Bronchial epithelial cell (primary cell): ENCODE data around the gene TMPRSS4. TPM values are rescaled to one million over a fixed set of nuclear protein-coding genes. Genes with fewer than 3 reads are reported as not detected.

Source experiments
- DNase-seq: peaks from one replicate; pipeline ENCODE4 v3.0.0-alpha.2; 2010; ENCODE audit warnings: low read depth
- FAIRE-seq: peaks from 2 replicates; lab custom pipeline; 2011; peaks lifted over from hg19 to GRCh38; lab: Jason Lieb, UNC
- H3K27me3 ChIP-seq: 2 replicates; pipeline ENCODE4 v1.5.1; 2011; ENCODE audit warnings: low read length; ENCODE audit not compliant: control insufficient read depth, insufficient read depth
- H3K36me3 ChIP-seq: 2 replicates; pipeline ENCODE4 v1.5.1; 2011; ENCODE audit warnings: low read length; ENCODE audit not compliant: control insufficient read depth, insufficient read depth
- H3K4me3 ChIP-seq: 2 replicates; pipeline ENCODE4 v1.5.1; 2011; ENCODE audit warnings: mild to moderate bottlenecking, low read depth, low read length, control low read depth
- CTCF ChIP-seq: IDR thresholded peaks from 2 replicates; pipeline ENCODE4 v1.5.1; 2011; ENCODE audit warnings: mild to moderate bottlenecking, moderate library complexity, low read length, control low read depth, inconsistent platforms; ENCODE audit not compliant: insufficient read depth, severe bottlenecking
- total RNA-seq: library from RNA; depleted of rRNA; stranded (reverse); fragments of >200 nt; gene quantifications from 2 replicates; pipeline ENCODE4 v1.2.1, GENCODE V29; 2014

The TMPRSS4 gene
- total RNA-seq, 1 donor from 2014 or later = 42.4 TPM

GRCh38 chr11:118049771-118050170, 27.1 kb upstream of the TMPRSS4 start:
- Histone ChIP-seq H3K36me3 (no peaks in the 10 kb centered on the region), H3K4me3 (no peak overlapping the region), H3K27me3 (no peaks in the 10 kb centered on the region)
- TF ChIP-seq CTCF = no peak
- peak; percentile 70 for FAIRE-seq
- DNase-seq = no peak

DNA sequence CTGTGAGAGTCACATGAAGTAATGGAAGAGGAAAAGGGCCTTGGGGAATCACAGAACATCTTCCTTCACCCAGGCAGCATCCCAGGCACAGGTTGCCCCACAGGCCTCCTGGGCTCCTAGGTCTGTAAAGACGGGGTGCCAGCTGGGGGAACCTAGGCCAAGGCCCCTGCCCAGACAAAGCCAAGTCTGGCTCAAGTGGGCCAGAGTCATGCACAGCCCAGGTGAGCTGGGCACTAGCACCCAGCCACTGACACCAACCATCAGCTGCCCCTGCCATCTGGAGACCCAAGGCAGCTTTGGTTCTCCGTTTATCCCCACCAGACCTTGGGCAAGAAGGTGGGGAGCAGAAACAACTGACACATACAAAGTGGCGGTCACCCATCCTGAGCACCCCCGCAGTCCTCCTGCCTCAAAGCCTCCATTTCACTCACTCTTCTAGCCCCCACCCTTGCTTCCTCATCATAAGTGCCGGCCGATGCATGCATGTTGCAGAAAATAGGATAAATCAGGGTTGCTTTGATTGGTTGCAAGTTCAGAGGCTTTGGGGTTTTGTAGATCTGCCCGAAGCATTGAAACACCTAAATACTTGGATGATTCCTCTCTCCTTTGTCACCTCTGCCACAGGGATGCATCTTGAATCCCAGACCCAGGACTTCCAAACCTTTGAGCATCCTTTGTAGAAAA, 26.5 kb upstream of the TMPRSS4 start:
- Histone ChIP-seq H3K4me3 (no peak overlapping the region), H3K36me3 (no peaks in the 10 kb centered on the region), H3K27me3 (no peaks in the 10 kb centered on the region)
- FAIRE-seq = no peak
- no peak for TF ChIP-seq CTCF
- no peak for DNase-seq

GRCh38 chr11:118051136-118051610, 25.7 kb upstream of the TMPRSS4 start:
- TF ChIP-seq CTCF = no peak
- Histone ChIP-seq H3K36me3 (no peaks in the 10 kb centered on the region), H3K4me3 (no peak overlapping the region), H3K27me3 (no peaks in the 10 kb centered on the region)
- FAIRE-seq = no peak
- no peak for DNase-seq

- H3K36me3 ChIP-seq = no peaks in the 10 kb centered on the region
- no peak for DNase-seq
- no peak for FAIRE-seq
- no peak overlapping the region for H3K4me3 ChIP-seq
- no peaks in the 10 kb centered on the region for H3K27me3 ChIP-seq
- TF ChIP-seq CTCF = no peak
Measured at GRCh38 chr11:118051611-118052461, 25.0 kb upstream of the TMPRSS4 start.

DNA sequence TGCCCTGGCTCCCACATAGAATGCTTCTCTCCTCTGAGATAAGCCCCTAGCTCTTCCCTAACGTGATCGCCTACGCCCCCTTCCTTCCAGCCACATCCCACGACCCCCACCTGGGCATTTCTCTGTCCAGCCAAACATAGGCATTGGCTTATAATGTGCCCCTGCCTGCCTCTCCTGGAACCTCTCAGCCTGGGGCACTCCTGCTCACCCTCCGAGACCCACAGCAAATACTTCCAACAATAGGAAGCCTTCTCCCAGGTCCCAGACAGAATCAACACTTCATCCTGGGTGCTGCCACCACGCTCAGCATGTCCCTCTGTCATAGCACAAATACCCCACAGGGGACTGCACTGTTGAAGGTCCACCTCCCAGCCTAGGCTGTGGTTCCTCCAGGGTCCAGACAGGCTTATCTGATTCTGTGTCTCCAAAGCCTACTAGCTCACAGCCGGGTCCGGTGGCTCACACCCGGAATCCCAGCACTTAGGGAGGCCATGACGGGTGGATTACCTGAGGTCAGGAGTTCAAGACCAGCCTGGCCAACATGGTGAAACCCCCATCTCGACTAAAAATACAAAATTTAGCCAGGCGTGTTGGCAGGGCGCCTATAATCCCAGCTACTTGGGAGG, 24.2 kb upstream of the TMPRSS4 start:
- no peak for FAIRE-seq
- Histone ChIP-seq H3K36me3 (no peaks in the 10 kb centered on the region), H3K27me3 (no peaks in the 10 kb centered on the region), H3K4me3 (no peak overlapping the region)
- TF ChIP-seq CTCF = no peak
- DNase-seq = no peak
